Thoracic aorta (tissue), 2 donors: ENCODE measurements around the gene SCN10A. TPM values are rescaled to one million over a fixed set of nuclear protein-coding genes. Genes with fewer than 3 reads are reported as not detected.

Experiments
- ATAC-seq: fragments of 150-250 bp; one replicate; pipeline ENCODE4 v1.8.0; 2017; ENCODE audit warnings: low read depth; ENCODE audit not compliant: insufficient number of reproducible peaks, low FRiP score
- DNase-seq: peaks from one replicate; pipeline ENCODE4 v3.0.0-alpha.2; 2020; ENCODE audit warnings: low spot score
- H3K27ac ChIP-seq, 2 donors: fragments of 200-600 bp; sonication (generic); 1 replicate in 1 of 2; 2 replicates in 1 of 2; pipeline ENCODE4 v1.5.1; 2016; ENCODE audit warnings: mild to moderate bottlenecking in 2 of 2, moderate library complexity in 2 of 2
- H3K27me3 ChIP-seq: fragments of 200-600 bp; sonication (generic); replicated peaks from 2 replicates; pipeline ENCODE4 v1.6.0; 2016; ENCODE audit warnings: mild to moderate bottlenecking; ENCODE audit not compliant: insufficient read depth
- H3K36me3 ChIP-seq: fragments of 200-600 bp; sonication (generic); one replicate; pipeline ENCODE4 v1.5.1; 2016
- H3K4me1 ChIP-seq, 2 donors: fragments of 200-600 bp; sonication (generic); 1 replicate in 1 of 2; 2 replicates in 1 of 2; pipeline versions ENCODE4 v1.5.1 to v1.6.0; 2016; ENCODE audit warnings: low read depth in 2 of 2, mild to moderate bottlenecking in 1 of 2; ENCODE audit not compliant: control insufficient read depth in 1 of 2
- H3K4me3 ChIP-seq: fragments of 200-600 bp; sonication (generic); 2 replicates; pipeline ENCODE4 v1.5.1; 2016; ENCODE audit warnings: mild to moderate bottlenecking
- H3K9me3 ChIP-seq: fragments of 200-600 bp; sonication (generic); 2 replicates; pipeline ENCODE4 v1.5.1; 2016
- total RNA-seq, 2 donors: library from RNA; depleted of rRNA; stranded (reverse); fragments of >200 nt; gene quantifications; one replicate each; pipeline versions ENCODE4 v1.1.0 to v1.2.3, GENCODE V29; 2016
- TF ChIP-seq, protein P1 (sequence below): fragments of 200-600 bp; sonication (generic); IDR thresholded peaks from one replicate; pipeline ENCODE4 v1.5.1; 2019; ENCODE audit warnings: antibody characterized with exemption

Gene SCN10A
- total RNA-seq, 2 donors from 2014 or later: not detected

DNA sequence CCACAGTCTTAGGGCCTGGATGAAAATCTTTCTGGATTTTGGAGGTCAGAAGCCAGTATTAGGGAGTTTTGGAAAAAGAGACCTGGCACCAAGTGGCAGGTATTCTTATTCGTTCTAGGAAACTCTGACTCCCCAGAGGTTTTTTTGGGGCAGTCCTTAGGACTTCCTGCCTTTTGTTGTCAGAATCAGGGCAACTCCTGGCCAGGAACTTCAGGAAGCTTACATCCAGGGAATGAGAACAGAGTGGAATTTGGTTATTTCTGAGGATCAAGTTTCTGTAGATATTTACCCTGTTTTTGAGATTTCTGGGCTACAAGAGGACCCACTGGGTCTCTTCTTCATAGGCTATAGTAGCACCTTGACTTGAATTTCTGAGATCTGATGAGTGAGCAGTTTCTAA lies 15.5 kb downstream of the SCN10A start:
- Histone ChIP-seq H3K4me3 (no peak overlapping the region), H3K4me1 (no peaks in the 10 kb centered on the region), H3K9me3 (no peaks in the 10 kb centered on the region), H3K27me3 (no peaks in the 10 kb centered on the region), H3K36me3 (no peaks in the 10 kb centered on the region), H3K27ac (no peak overlapping the region)
- TF ChIP-seq, protein P1, sequence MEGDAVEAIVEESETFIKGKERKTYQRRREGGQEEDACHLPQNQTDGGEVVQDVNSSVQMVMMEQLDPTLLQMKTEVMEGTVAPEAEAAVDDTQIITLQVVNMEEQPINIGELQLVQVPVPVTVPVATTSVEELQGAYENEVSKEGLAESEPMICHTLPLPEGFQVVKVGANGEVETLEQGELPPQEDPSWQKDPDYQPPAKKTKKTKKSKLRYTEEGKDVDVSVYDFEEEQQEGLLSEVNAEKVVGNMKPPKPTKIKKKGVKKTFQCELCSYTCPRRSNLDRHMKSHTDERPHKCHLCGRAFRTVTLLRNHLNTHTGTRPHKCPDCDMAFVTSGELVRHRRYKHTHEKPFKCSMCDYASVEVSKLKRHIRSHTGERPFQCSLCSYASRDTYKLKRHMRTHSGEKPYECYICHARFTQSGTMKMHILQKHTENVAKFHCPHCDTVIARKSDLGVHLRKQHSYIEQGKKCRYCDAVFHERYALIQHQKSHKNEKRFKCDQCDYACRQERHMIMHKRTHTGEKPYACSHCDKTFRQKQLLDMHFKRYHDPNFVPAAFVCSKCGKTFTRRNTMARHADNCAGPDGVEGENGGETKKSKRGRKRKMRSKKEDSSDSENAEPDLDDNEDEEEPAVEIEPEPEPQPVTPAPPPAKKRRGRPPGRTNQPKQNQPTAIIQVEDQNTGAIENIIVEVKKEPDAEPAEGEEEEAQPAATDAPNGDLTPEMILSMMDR: no peak
- DNase-seq (no peak), ATAC-seq (no peak)

GRCh38 chr3:38793721-38794120 lies 22.3 kb downstream of the SCN10A start:
- Histone ChIP-seq H3K9me3 (no peaks in the 10 kb centered on the region), H3K36me3 (no peaks in the 10 kb centered on the region), H3K27ac (no peak overlapping the region), H3K4me3 (no peak overlapping the region), H3K4me1 (no peaks in the 10 kb centered on the region), H3K27me3 (no peaks in the 10 kb centered on the region)
- DNase-seq: no peak
- TF ChIP-seq, protein P1: no peak
- no peak for ATAC-seq

DNA sequence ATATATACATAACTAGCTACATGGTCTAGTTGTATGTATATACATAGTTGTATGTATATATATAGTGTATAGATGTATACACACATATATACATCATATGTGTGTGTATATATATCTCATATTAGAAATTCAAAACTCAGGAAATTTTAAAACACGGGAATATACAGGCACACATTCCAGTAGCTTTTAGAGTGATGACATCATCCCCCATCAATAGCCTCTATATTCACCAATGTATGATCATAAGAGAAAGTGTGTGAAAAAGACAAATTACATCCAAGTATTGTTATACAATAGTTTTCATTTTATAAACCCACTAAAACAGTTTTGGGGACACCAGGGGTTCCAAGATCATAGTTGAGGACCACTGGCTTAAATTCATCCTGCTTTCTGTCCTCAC lies 23.0 kb downstream of the SCN10A start:
- Histone ChIP-seq H3K4me1 (no peaks in the 10 kb centered on the region), H3K36me3 (no peaks in the 10 kb centered on the region), H3K9me3 (no peaks in the 10 kb centered on the region), H3K27me3 (no peaks in the 10 kb centered on the region), H3K27ac (no peak overlapping the region), H3K4me3 (no peak overlapping the region)
- DNase-seq (no peak), ATAC-seq (no peak)
- TF ChIP-seq, protein P1: no peak

- Histone ChIP-seq H3K4me3 (no peak overlapping the region), H3K36me3 (no peaks in the 10 kb centered on the region), H3K27ac (no peak overlapping the region), H3K27me3 (no peaks in the 10 kb centered on the region), H3K4me1 (no peaks in the 10 kb centered on the region), H3K9me3 (no peaks in the 10 kb centered on the region)
- DNase-seq: no peak
- ATAC-seq: no peak
- TF ChIP-seq, protein P1: no peak
These were observed 33.9 kb downstream of the SCN10A start for GRCh38 chr3:38782148-38782547.

GRCh38 chr3:38773528-38773927 lies 42.5 kb downstream of the SCN10A start:
- TF ChIP-seq, protein P1: no peak
- DNase-seq: no peak
- no peak overlapping the region for H3K4me3 ChIP-seq
- no peaks in the 10 kb centered on the region for H3K4me1 ChIP-seq
- no peak overlapping the region for H3K27ac ChIP-seq
- ATAC-seq: no peak
- no peaks in the 10 kb centered on the region for H3K9me3 ChIP-seq
- no peaks in the 10 kb centered on the region for H3K27me3 ChIP-seq
- no peaks in the 10 kb centered on the region for H3K36me3 ChIP-seq
